ENCODE results near the gene LEKR1. TPM values are rescaled to one million over a fixed set of nuclear protein-coding genes. Genes with fewer than 3 reads are reported as not detected.

Gene LEKR1
- total and polyA plus RNA-seq, 9 of the 15 experiments (the other 6 are each of a cell fraction or from before 2014, with no cell fraction given): 0.76 to 1.8 (median 1.2) TPM

GRCh38 chr3:157094751-157095480 is 268.8 kb downstream of the LEKR1 start (continued):
- no peak for TF ChIP-seq ZBTB34 (CRISPR knock-in tag; IDR thresholded peaks at IDR 0.05)
- no peak for TF ChIP-seq MAZ (CRISPR knock-in tag; conservative IDR thresholded peaks at IDR 0.05 in 1 of 2, IDR thresholded peaks at IDR 0.05 in 1 of 2)
- no peak for TF ChIP-seq MCM7 (IDR thresholded peaks at IDR 0.05)
- no peak for TF ChIP-seq E2F8 (IDR thresholded peaks at IDR 0.05; ENCODE audit: low read depth, partially characterized antibody)
- no peak for TF ChIP-seq KLF16 (IDR thresholded peaks at IDR 0.05)
- no peak for TF ChIP-seq E2F6 (IDR thresholded peaks at IDR 0.05; ENCODE audit: borderline replicate concordance in 1 of 2, extremely low read depth in 1 of 2, insufficient read depth in 1 of 2, insufficient read length in 1 of 2, low read depth in 1 of 2, low read length in 1 of 2, poor library complexity in 1 of 2, severe bottlenecking in 1 of 2)
- TF ChIP-seq RAD51 (IDR thresholded peaks at IDR 0.05; ENCODE audit: borderline replicate concordance, low read depth): no peak
- no peak for TF ChIP-seq ZNF444 (CRISPR knock-in tag; IDR thresholded peaks at IDR 0.05)
- no peak for TF ChIP-seq ELK1 (CRISPR knock-in tag; IDR thresholded peaks at IDR 0.05)
- no peak for TF ChIP-seq SAFB2 (IDR thresholded peaks at IDR 0.05; ENCODE audit: borderline replicate concordance, low read depth, low read length, severe bottlenecking)
- TF ChIP-seq PML (IDR thresholded peaks at IDR 0.05; ENCODE audit: low read length): no peak
- TF ChIP-seq KAT7 (CRISPR knock-in tag; IDR thresholded peaks at IDR 0.05; ENCODE audit: borderline replicate concordance): no peak

Measured in K562 (cell line).